Bronchial smooth muscle cell (primary cell): ENCODE measurements around the gene HRH3. TPM values are rescaled to one million over a fixed set of nuclear protein-coding genes. Genes with fewer than 3 reads are reported as not detected.

Experiments used
- total RNA-seq: library from RNA; depleted of rRNA; stranded (reverse); fragments of >200 nt; gene quantifications from 2 replicates; pipeline ENCODE4 v1.2.1, GENCODE V29; 2014

Gene HRH3
- not detected in 2 replicates for total RNA-seq

DNA sequence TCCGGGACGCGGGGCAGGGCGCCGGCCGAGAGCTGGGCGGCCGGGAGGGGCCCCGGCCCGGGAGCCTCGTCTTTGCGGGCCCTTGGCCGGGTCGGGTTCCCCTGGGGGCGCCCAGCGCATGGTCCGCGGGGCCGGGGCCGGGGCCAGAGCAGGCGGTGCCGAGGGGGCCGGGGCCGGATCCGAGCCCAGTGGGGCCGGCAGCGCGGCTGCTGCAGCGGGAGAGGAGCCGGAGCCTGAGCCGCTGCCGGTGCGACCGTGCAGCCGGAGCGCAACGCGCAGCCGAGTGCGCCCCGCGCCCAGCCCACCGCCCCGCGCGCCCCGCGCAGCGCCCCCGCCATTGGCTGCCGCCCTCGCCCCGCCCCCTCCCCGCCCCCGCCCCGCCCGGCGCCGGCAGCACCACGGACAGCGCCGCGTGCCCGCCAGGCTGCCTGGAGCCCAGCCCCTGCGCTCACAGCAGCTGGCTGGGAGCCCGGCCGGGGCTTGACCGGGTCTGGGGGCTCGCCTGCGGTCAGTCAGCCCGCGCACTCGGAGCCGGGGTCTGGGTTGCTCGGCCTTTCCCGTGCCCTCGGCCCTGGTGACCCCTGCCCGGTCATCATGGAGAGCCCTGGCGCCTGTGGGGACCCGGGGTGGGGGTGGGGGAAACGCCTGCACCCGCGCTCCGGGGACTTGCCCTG lies at the start of gene HRH3:
TSS of gene HRH3 (minus strand) at position 287 of the 674 bp plus-strand sequence. CDS start 308 bp downstream, outside the sequence.

DNA sequence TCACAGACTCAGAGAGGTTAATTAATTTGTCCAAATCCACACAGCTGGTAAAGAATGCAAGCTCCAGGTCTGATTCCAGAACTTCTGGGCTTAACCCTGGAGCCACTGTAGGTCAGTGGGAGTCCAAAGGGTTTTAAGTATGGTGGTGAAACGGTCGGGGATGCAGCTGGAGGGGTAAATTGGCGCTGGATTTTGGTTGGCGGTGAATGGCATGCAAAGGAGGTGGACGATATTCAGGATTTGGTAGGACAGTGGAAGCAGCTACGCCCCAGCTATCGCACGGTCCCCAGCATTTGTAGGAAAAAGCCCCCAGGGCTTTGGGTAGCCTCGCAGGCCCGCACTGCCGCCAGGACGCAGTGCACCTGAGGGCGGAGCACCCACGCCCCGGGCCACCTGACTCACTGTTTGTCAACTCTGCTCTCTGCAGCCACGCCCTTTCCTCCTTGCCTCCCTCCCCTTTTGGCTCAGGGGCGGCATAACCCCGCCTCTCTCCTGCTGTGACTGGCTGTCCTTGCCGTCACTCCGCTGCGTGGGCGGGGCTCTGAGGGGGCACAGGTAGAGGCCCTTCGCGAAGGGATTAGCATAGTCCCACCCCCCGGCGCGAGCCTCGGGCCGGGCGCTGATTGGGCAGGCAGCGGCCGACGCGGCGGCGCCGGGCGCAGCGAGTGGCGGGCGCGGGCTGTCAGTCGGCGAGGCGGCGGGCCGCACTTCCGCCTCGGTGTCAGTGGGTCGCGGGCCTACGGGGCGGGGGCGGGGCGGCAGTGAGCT lies 17.9 kb upstream of the HRH3 start, which contains the start of gene OSBPL2:
TSS of gene OSBPL2 (plus strand) at position 721 of the 768 bp plus-strand sequence. CDS start 17,664 bp downstream, outside the sequence.

DNA sequence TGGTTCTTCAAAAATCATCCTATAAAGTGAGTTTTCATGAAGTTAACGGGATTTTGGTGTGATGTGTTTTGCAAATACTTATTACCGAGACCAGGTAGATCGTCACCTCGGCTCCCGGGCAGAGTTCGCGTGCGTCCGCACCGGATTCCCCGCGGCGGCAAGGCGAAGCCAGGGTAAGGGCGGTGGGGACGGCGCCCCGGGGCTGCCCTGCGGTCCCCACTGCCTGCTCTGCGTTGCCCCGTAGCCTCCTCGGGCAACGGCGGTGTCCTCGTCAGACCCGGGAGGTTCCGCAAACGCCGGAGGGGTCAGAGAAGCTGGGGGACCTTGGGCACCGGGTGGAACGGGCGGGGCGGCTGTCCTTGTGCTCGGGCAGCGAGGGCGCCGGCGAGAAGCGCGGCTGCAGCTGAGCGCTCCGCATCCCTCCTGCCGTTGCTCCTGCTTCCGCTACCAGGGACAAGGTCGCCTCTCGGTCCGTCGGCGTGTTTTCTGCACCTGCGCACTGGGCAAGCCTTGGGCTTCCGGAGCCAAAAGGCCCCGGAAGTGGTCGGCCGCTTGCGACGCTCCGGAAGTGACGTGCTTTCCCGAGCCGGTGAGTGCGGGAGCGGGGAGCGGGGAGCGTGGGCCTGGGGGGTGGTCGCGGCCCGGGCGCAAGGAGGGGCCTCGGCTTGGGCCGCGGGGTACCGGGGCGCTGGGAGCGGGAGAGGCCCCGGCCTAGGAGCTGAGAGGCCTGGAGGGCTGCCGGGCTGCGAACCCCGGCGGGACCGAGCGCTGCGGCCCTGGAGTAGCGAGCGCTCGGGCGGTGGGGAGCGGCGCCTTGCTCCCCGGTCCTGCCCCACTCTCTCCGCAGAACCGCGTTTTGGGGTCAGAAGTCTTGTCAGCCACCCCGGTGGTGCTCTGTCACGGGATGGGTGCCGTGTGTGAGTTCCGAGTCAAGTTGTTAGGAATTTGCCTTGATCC lies 37.3 kb downstream of the HRH3 start, which contains the start of gene MTG2:
TSS of gene MTG2 (plus strand) at position 560 of the 957 bp plus-strand sequence. CDS start 10,393 bp downstream, outside the sequence.

Other genes starting within 250 kb of the HRH3 start
- 2.7 and 3.0 TPM in 2 replicates for gene TAF4, start 154.4 kb downstream of the HRH3 start, total RNA-seq
- gene LSM14B, start 97.8 kb downstream of the HRH3 start, total RNA-seq: 44.8 and 47.5 TPM in 2 replicates
- 311 and 391 TPM in 2 replicates for gene PSMA7, start 76.9 kb downstream of the HRH3 start, total RNA-seq
- 8.0 and 11.5 TPM in 2 replicates for gene SS18L1, start 76.5 kb downstream of the HRH3 start, total RNA-seq
- 19.9 and 20.7 TPM in 2 replicates for gene MTG2, start 37.2 kb downstream of the HRH3 start, total RNA-seq
- 24.3 and 26.3 TPM in 2 replicates for gene OSBPL2, start 18.2 kb upstream of the HRH3 start, total RNA-seq
- 63.5 and 66.2 TPM in 2 replicates for gene ADRM1, start 82.7 kb upstream of the HRH3 start, total RNA-seq
- 6.4 and 12.5 TPM in 2 replicates for gene LAMA5, start 147.0 kb upstream of the HRH3 start, total RNA-seq
- gene RPS21, start 166.8 kb upstream of the HRH3 start, total RNA-seq: 1,716 and 2,994 TPM in 2 replicates
- gene CABLES2, start 187.0 kb upstream of the HRH3 start, total RNA-seq: 0.47 and 0.60 TPM in 2 replicates
- not detected in 2 replicates for gene RBBP8NL, start 207.3 kb upstream of the HRH3 start, total RNA-seq